ENCODE measurements around the gene LAMA4.

- no peak for TF ChIP-seq EP300 (IDR thresholded peaks at IDR 0.05)
- no peak for TF ChIP-seq POLR2A (IDR thresholded peaks at IDR 0.05)
- TF ChIP-seq CTCF (IDR thresholded peaks at IDR 0.05) = no peak
- TF ChIP-seq POLR2AphosphoS5 (IDR thresholded peaks at IDR 0.05) = no peak
These were observed 28.7 kb downstream of the LAMA4 start for GRCh38 chr6:112225691-112226090.
